AG04450 (cell line): ENCODE measurements around the gene RCBTB2. TPM values are rescaled to one million over a fixed set of nuclear protein-coding genes. Genes with fewer than 3 reads are reported as not detected.
A peak's percentile ranks its signal among the peaks of the same experiment; 100 is the strongest.

Source experiments
- CTCF ChIA-PET: fragments of 300-600, 350-600 bp; formaldehyde crosslinking; extraction: SDS; loops from one replicate; lab custom pipeline; 2022; ENCODE audit warnings: antibody characterized with exemption, inconsistent platforms; lab: Charles Lee
- POLR2A ChIA-PET: fragments of 350-600 bp; formaldehyde crosslinking; extraction: SDS; loops from one replicate; lab custom pipeline; 2021; ENCODE audit warnings: antibody characterized with exemption, inconsistent platforms; lab: Yijun Ruan, JAX
- DNase-seq: peaks from one replicate; pipeline ENCODE4 v3.0.0-alpha.2; 2011; ENCODE audit warnings: low read depth, low spot score
- H3K27ac ChIP-seq: one replicate; pipeline ENCODE4 v1.5.1; 2012; ENCODE audit warnings: low read depth, low read length, control low read depth
- H3K27me3 ChIP-seq: one replicate; pipeline ENCODE4 v1.6.0; 2012; ENCODE audit warnings: low read length; ENCODE audit not compliant: control insufficient read depth, insufficient read depth
- H3K4me3 ChIP-seq: 2 replicates; pipeline ENCODE4 v1.5.1; 2011; ENCODE audit warnings: mild to moderate bottlenecking, low read depth, low read length, control low read depth
- H3K9me3 ChIP-seq: 2 replicates; pipeline ENCODE4 v1.5.1; 2012; ENCODE audit warnings: low read length; ENCODE audit not compliant: control insufficient read depth, insufficient read depth
- polyA plus RNA-seq: library from polyadenylated mRNA; depleted of rRNA; stranded (reverse); fragments of >200 nt; gene quantifications from 2 replicates; pipeline ENCODE4 v1.2.3, GENCODE V29; 2011
- TF ChIP-seq, protein P1 (sequence below): IDR thresholded peaks from 2 replicates; pipeline ENCODE4 v1.5.1; 2011; ENCODE audit warnings: low read depth, low read length, control low read depth, inconsistent platforms

Gene RCBTB2
- polyA plus RNA-seq, 1 experiment = 10.9 TPM

DNA sequence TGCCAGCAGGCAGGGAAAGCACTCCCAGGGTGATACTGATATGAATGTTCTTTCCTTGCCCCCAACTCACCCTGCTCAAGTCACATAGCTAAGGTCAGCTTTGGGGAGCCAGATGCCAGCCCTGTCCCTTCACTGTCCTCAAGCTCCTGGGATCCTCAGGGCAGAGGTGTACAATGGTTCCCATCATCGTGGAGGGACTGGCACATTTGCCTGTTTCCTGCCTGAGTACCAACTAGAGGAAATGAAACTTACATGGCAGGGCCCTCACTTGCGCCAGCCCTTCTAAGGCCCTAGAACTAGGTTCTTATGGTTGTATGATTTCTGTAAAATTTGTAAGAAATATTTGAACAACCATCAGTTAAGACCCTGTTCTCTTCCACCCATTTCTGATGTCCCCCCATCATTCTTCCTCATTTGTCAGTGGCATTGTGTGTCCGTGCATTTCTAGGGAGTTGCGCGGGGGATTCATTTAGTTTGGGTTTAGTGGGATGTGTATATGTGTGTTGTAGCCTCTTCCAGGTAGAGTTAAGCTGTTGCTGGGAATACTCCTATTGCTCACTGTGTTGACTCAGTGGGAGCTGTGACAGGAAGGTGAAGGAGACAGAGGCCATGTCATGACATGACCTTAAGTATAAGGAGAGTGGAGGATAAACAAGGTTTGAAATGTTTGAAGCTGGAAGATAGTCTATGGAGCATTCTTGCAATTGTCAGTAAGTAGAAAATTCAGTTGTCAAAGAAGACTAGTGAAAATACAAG lies 41.3 kb upstream of the RCBTB2 start:
- no peaks in the 10 kb centered on the region for H3K9me3 ChIP-seq
- DNase-seq = no peak
- no peak overlapping the region for H3K27ac ChIP-seq
- TF ChIP-seq, protein P1, sequence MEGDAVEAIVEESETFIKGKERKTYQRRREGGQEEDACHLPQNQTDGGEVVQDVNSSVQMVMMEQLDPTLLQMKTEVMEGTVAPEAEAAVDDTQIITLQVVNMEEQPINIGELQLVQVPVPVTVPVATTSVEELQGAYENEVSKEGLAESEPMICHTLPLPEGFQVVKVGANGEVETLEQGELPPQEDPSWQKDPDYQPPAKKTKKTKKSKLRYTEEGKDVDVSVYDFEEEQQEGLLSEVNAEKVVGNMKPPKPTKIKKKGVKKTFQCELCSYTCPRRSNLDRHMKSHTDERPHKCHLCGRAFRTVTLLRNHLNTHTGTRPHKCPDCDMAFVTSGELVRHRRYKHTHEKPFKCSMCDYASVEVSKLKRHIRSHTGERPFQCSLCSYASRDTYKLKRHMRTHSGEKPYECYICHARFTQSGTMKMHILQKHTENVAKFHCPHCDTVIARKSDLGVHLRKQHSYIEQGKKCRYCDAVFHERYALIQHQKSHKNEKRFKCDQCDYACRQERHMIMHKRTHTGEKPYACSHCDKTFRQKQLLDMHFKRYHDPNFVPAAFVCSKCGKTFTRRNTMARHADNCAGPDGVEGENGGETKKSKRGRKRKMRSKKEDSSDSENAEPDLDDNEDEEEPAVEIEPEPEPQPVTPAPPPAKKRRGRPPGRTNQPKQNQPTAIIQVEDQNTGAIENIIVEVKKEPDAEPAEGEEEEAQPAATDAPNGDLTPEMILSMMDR = no peak
- ChIA-PET POLR2A (no interaction called here), CTCF (no interaction called here)
- peaks cover 2% of the 10 kb centered on the region for H3K27me3 ChIP-seq
- no peak overlapping the region for H3K4me3 ChIP-seq

- CTCF ChIA-PET = no interaction called here
- Histone ChIP-seq H3K9me3 (no peaks in the 10 kb centered on the region), H3K4me3 (no peak overlapping the region), H3K27ac (no peak overlapping the region), H3K27me3 (peaks cover 2% of the 10 kb centered on the region)
- DNase-seq = no peak
- POLR2A ChIA-PET = no interaction called here
- TF ChIP-seq, protein P1 = no peak
Observed at GRCh38 chr13:48573213-48574007, 40.5 kb upstream of the RCBTB2 start.

DNA sequence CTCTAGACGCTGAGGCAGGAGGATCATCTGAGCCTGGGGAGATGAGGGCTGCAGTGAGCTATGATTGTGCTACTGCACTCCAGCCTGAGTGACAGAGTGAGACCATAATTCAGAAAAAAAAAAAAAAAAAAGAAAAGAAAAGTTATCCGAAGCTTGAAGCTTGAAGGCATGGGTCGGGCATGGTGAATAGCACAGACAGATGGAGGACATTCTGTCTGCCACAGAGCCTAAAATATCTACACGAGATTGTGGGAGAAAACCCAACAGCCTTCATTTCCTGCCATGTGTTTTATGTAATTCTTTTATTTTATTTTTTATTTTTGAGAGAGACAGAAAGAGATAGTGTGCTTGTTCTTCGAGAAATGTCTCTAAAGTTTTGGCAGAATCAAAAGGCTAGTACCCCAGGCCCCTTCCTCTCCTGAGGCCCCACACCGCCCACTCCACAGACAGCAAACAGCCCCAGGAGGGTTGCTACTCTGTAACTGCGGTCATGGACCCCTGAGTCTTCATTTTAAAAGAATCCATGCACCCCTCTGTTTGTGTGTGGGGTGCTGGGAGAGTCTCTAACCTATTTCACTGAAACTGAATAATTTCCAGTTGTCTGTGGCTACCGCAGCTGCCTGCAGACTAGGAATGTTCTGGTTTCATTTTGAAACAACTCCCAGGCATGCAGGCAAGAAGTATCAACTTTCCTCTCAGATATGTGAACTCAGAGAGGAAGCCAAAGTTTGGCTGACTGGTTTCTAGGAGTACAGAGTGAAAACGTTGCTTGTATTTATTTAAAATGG lies 38.4 kb upstream of the RCBTB2 start:
- ChIA-PET CTCF (interaction anchor here (4.7 kb wide), 1 partner anchor 9 kb away, joined by 41 read pairs; no protein-coding TSS in a partner anchor), POLR2A (interaction anchor here (1.9 kb wide), 1 partner anchor 39 kb away, joined by 11 read pairs; no protein-coding TSS in a partner anchor)
- H3K9me3 ChIP-seq = no peaks in the 10 kb centered on the region
- TF ChIP-seq, protein P1 = no peak
- peak overlapping the region; percentile 69 for H3K27ac ChIP-seq
- peak; percentile 56 for DNase-seq
- peaks cover 2% of the 10 kb centered on the region for H3K27me3 ChIP-seq
- peak overlapping the region; percentile 11; the same call in 1 of the 2 replicates for H3K4me3 ChIP-seq

DNA sequence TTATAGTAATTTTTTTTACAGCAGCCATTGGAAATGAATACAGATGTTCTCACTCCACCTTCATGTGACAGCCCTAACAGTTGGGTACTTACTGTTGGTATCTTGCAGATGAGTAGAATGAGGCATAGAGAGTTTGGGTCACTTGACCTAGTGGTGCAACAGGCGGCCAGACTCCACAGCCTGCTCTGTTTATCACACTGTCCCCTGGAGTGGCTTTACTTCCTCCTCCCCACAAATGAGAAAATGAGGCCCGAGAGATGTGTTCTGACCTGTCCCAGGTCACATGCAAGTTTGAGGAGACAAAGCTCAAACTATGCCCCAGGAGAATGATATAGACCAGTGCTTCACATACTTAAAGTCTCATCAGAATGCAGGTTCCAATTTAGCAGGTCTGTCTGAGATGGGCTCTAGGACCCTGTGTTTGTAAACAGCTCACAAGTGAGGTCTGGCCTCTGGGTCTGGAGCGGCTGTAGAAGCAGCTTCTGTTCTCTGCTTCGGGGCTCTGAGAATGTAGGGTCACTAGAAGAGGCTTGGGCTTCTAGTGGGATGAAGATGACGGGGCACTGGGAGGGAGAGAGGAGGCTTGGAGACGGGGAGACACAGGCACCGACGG lies 37.4 kb upstream of the RCBTB2 start:
- no peak overlapping the region for H3K27ac ChIP-seq
- H3K4me3 ChIP-seq = no peak overlapping the region
- POLR2A ChIA-PET = interaction anchor here (0.5 to 1.9 kb wide), 4 partner anchors 37 to 190 kb away, joined by 3 to 11 read pairs (median 6); no protein-coding TSS in a partner anchor
- CTCF ChIA-PET = interaction anchor here (4.7 kb wide), 1 partner anchor 10 kb away, joined by 41 read pairs; no protein-coding TSS in a partner anchor
- no peaks in the 10 kb centered on the region for H3K27me3 ChIP-seq
- TF ChIP-seq, protein P1 = no peak
- DNase-seq = no peak
- no peaks in the 10 kb centered on the region for H3K9me3 ChIP-seq
